NCI-H748 treated with DMSO at 0.1 percent for 48 hours (cell line): ENCODE data around the gene CGB3.
"Not testable (repeated sequence)": the region's sequence is repeated elsewhere in the genome, so short reads cannot be mapped to it uniquely, and the experiment has no call there.

Experiments used
- DNase-seq: peaks from one replicate; lab custom pipeline; 2025; lab: John Stamatoyannopoulos, UW

The CGB3 gene

GRCh38 chr19:49042666-49043065 lies 18.5 kb upstream of the CGB3 start:
- DNase-seq: not testable (repeated sequence)

- no peak for DNase-seq
These were observed 18.0 kb upstream of the CGB3 start for GRCh38 chr19:49042177-49042576.

GRCh38 chr19:49039736-49040135 lies 15.6 kb upstream of the CGB3 start:
- DNase-seq: not testable (repeated sequence)

GRCh38 chr19:49038557-49039276 lies 14.6 kb upstream of the CGB3 start:
- not testable (repeated sequence) for DNase-seq

- not testable (repeated sequence) for DNase-seq
These were observed 14.0 kb upstream of the CGB3 start for GRCh38 chr19:49038111-49038510.

- not testable (repeated sequence) for DNase-seq
These were observed 12.7 kb upstream of the CGB3 start, which contains the start of gene CGB1 for GRCh38 chr19:49036815-49037214. Gene CGB1, minus strand, starts transcription at chr19:49036895. Its CDS starts 184 bp downstream, at chr19:49036711.

GRCh38 chr19:49031642-49032301 lies 7.6 kb upstream of the CGB3 start, which contains the start of gene CGB2:
Gene CGB2, plus strand, starts transcription at chr19:49031890. Its CDS starts 206 bp downstream, at chr19:49032096.
- not testable (repeated sequence) for DNase-seq

- DNase-seq: not testable (repeated sequence)
These were observed 6.2 kb upstream of the CGB3 start for GRCh38 chr19:49030323-49030722.

- DNase-seq: not testable (repeated sequence)
These were observed 5.6 kb upstream of the CGB3 start for GRCh38 chr19:49029749-49030148.

- not testable (repeated sequence) for DNase-seq
These were observed 4.6 kb upstream of the CGB3 start for GRCh38 chr19:49028686-49029085.

GRCh38 chr19:49025599-49025998 lies 1.5 kb upstream of the CGB3 start:
- DNase-seq: not testable (repeated sequence)

- not testable (repeated sequence) for DNase-seq
These were observed 955 bp upstream of the CGB3 start for GRCh38 chr19:49025088-49025487.

GRCh38 chr19:49022116-49022515 lies 2.0 kb downstream of the CGB3 start:
- no peak for DNase-seq

GRCh38 chr19:49020931-49021895 lies 2.9 kb downstream of the CGB3 start:
- no peak for DNase-seq

GRCh38 chr19:49020342-49020741 lies 3.8 kb downstream of the CGB3 start:
- DNase-seq: no peak

GRCh38 chr19:49019242-49019932 lies 4.7 kb downstream of the CGB3 start:
- DNase-seq: peak; percentile 39

GRCh38 chr19:49018388-49019241 lies 5.5 kb downstream of the CGB3 start:
- DNase-seq: not testable (repeated sequence)

- peak; percentile 31 for DNase-seq
These were observed 6.3 kb downstream of the CGB3 start for GRCh38 chr19:49017666-49018351.

- no peak for DNase-seq
These were observed 7.0 kb downstream of the CGB3 start, which contains the start of gene LHB for GRCh38 chr19:49017041-49017665. Gene LHB, minus strand, starts transcription at chr19:49017091. Its CDS starts 10 bp downstream, at chr19:49017081.
